Lung (tissue), 12 donors: ENCODE measurements around the gene GMPR2. TPM values are rescaled to one million over a fixed set of nuclear protein-coding genes. Genes with fewer than 3 reads are reported as not detected.

Experiments
- ATAC-seq: fragments of 200-7000 bp; cut with Tn5 transposase; one replicate; pipeline ENCODE4 v1.9.1; 2020; ENCODE audit warnings: moderate number of reproducible peaks; ENCODE audit not compliant: insufficient read depth, low FRiP score
- DNase-seq, 3 donors: peaks; one replicate each; pipeline ENCODE4 v3.0.0-alpha.2; 2013 to 2017
- H3K27ac ChIP-seq, 2 donors: one replicate each; pipeline ENCODE4 v1.5.1; 2013; ENCODE audit warnings: mild to moderate bottlenecking in 2 of 2, moderate library complexity in 2 of 2, control low read depth in 1 of 2, inconsistent platforms in 1 of 2, low read depth in 1 of 2, low read length in 1 of 2
- H3K27me3 ChIP-seq, 3 donors: one replicate each; pipeline ENCODE4 v1.5.1; 2013; ENCODE audit warnings: low read length in 2 of 3; ENCODE audit not compliant: control insufficient read depth in 3 of 3, insufficient read depth in 3 of 3
- H3K36me3 ChIP-seq, 4 donors: one replicate each; pipeline ENCODE4 v1.5.1; 2013; ENCODE audit warnings: low read length in 4 of 4, mild to moderate bottlenecking in 1 of 4, moderate library complexity in 1 of 4; ENCODE audit not compliant: control insufficient read depth in 4 of 4, insufficient read depth in 4 of 4
- H3K4me1 ChIP-seq, 5 donors: one replicate each; pipeline ENCODE4 v1.5.1; 2013; ENCODE audit warnings: low read length in 5 of 5, mild to moderate bottlenecking in 2 of 5, moderate library complexity in 1 of 5; ENCODE audit not compliant: control insufficient read depth in 5 of 5, insufficient read depth in 5 of 5
- H3K4me3 ChIP-seq: one replicate; pipeline ENCODE4 v1.5.1; 2013; ENCODE audit warnings: mild to moderate bottlenecking, control low read depth, moderate library complexity
- H3K9ac ChIP-seq, 2 donors: one replicate each; pipeline ENCODE4 v1.5.1; 2013; ENCODE audit warnings: low read length in 2 of 2, control low read depth in 1 of 2; ENCODE audit not compliant: insufficient read depth in 1 of 2
- H3K9me3 ChIP-seq, 4 donors: one replicate each; pipeline ENCODE4 v1.5.1; 2013; ENCODE audit warnings: low read length in 3 of 4, mild to moderate bottlenecking in 1 of 4, moderate library complexity in 1 of 4; ENCODE audit not compliant: control insufficient read depth in 4 of 4, insufficient read depth in 3 of 4
- CTCF ChIP-seq: IDR thresholded peaks from 2 replicates; pipeline ENCODE4 v1.5.1; 2012; ENCODE audit warnings: mild to moderate bottlenecking; ENCODE audit errors: control extremely low read depth, extremely low read depth
- WGBS, 2 donors: extraction: QIAGEN DNeasy Blood & Tissue Kit; methylation state at CpG; one replicate each; pipeline ENCODE4 v1.1.7; 2013; 5-methylcytosine and 5-hydroxymethylcytosine counted together
- polyA plus RNA-seq, 2 donors: library from polyadenylated mRNA; stranded (reverse); fragments of 200-250 nt; gene quantifications; one replicate each; pipeline ENCODE4 v1.2.1, GENCODE V29; 2013
- total RNA-seq, 2 donors: library from RNA; depleted of rRNA in 1 of 2; stranded (reverse); fragments of >200 nt in 1 of 2; gene quantifications; one replicate each; pipeline ENCODE4 v1.2.1, GENCODE V29; 2014 to 2021
- donor health status: control.
- donor health status: control.
- donor health status: Bipolar disorder and iron deficiency.
- donor health status: healthy.
- donor health status: DM: yes; HTN: yes; CAD: no.

GMPR2 gene
- total and polyA plus RNA-seq, 4 donors, result 42.9 to 71.1 (median 63.1) TPM

- peaks cover 5 to 18% (median 13%) of the 10 kb centered on the region in 4 donors for H3K36me3 ChIP-seq
- no peaks in the 10 kb centered on the region for H3K9me3 ChIP-seq
- H3K4me1 ChIP-seq, result peaks cover 0 to 23% (median 8%) of the 10 kb centered on the region in 5 donors
- H3K4me3 ChIP-seq, result peak overlapping the region; percentile 53
- 39 to 63% methylated on average over 8 of the region's 8 CpGs for WGBS, 2 donors
- H3K9ac ChIP-seq, result peak overlapping the region; percentile 72 to 94
- TF ChIP-seq CTCF, result no peak
- peak overlapping the region; percentile 97 to 98 for H3K27ac ChIP-seq
- ATAC-seq (no peak), DNase-seq (no peak)
- no peaks in the 10 kb centered on the region for H3K27me3 ChIP-seq
These were observed 37.9 kb upstream of the GMPR2 start for GRCh38 chr14:24194873-24195185.

- H3K9ac ChIP-seq, result peak within 1 kb of the TSS; percentile 72 to 94
- H3K4me1 ChIP-seq, result peaks cover 0 to 23% (median 8%) of the 10 kb centered on the region in 5 donors
- DNase-seq, result peak; percentile 91 to 94 (median 92)
- H3K27ac ChIP-seq, result peak within 1 kb of the TSS; percentile 97 to 98
- 0% methylated on average over 76 to 89 of the region's 89 CpGs for WGBS, 2 donors
- H3K27me3 ChIP-seq, result no peaks in the 10 kb centered on the region
- no peaks in the 10 kb centered on the region for H3K9me3 ChIP-seq
- ATAC-seq, result peak; percentile 94
- H3K4me3 ChIP-seq, result peak within 1 kb of the TSS; percentile 53
- no peak for TF ChIP-seq CTCF
- peaks cover 5 to 18% (median 13%) of the 10 kb centered on the region in 4 donors for H3K36me3 ChIP-seq
These were observed 37.3 kb upstream of the GMPR2 start, which contains the start of gene TM9SF1 for GRCh38 chr14:24195186-24196070. Gene TM9SF1, minus strand, starts transcription at chr14:24195441. Its CDS starts 422 bp downstream, at chr14:24195019.

GRCh38 chr14:24196071-24197055 lies 36.4 kb upstream of the GMPR2 start:
- TF ChIP-seq CTCF, result no peak
- DNase-seq (peak in 1 of 3 donors; percentile 24), ATAC-seq (peak; percentile 20)
- Histone ChIP-seq H3K36me3 (peaks cover 5 to 18% (median 13%) of the 10 kb centered on the region in 4 donors), H3K4me3 (peak overlapping the region; percentile 53), H3K4me1 (peaks cover 0 to 23% (median 8%) of the 10 kb centered on the region in 5 donors), H3K27ac (peak overlapping the region; percentile 97 to 98), H3K27me3 (no peaks in the 10 kb centered on the region), H3K9ac (peak overlapping the region; percentile 50 to 94), H3K9me3 (no peaks in the 10 kb centered on the region)
- WGBS, 2 donors, result 34 to 35% methylated on average over 33 of the region's 33 CpGs
